ENCODE results near the gene PLXNA4. TPM values are rescaled to one million over a fixed set of nuclear protein-coding genes. Genes with fewer than 3 reads are reported as not detected.

PLXNA4 gene
- polyA plus RNA-seq, 2 of the 4 experiments (the other 2 are of a cell fraction) = 0.12 to 0.34 TPM

DNA sequence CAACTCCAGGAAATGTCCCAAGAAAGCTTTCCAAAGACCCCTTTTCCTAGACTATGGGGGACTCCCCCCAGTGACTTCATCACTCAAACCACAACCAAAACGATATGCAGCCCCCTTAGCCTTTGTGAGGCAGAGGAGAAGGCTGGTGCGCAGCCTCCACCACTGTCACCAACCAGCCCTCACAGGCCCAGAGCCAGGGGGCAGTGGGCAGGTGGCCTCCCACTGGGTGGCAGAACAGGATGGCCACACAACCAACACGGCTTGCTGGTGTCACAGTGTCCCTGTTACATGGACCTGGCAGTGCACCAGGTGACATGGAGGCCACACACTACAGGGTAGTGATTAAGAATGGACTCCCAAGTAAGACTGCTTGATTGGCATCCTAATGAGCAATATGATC, 172.0 kb downstream of the PLXNA4 start:
- Histone ChIP-seq H3K4me2 (no peak overlapping the region), H3K27ac (no peak overlapping the region), H3K4me3 (no peak overlapping the region), H3K9me3 (peaks cover 6% of the 10 kb centered on the region; the same call in 1 of the 3 replicates), H3K4me1 (no peaks in the 10 kb centered on the region)
- 28% methylated on average over 3 of the region's 3 CpGs for WGBS (ENCODE audit: missing lambda C conversion rate)
- ATAC-seq = no peak
- DNase-seq (ENCODE audit: low read depth in 1 of 2, low spot score in 1 of 2) = no peak
- TF ChIP-seq EHF (CRISPR knock-in tag; IDR thresholded peaks at IDR 0.05) = no peak
- no peak for TF ChIP-seq FOSB (CRISPR knock-in tag; IDR thresholded peaks at IDR 0.05)
- TF ChIP-seq HEYL (CRISPR knock-in tag; IDR thresholded peaks at IDR 0.05) = no peak
- no peak for TF ChIP-seq NFE2L2 (conservative IDR thresholded peaks at IDR 0.05; ENCODE audit: low read length)
- CTCF ChIA-PET = interaction anchor here (0.9 to 1.3 kb wide), 3 partner anchors 27 to 545 kb away, joined by 3 read pairs; no protein-coding TSS in a partner anchor
- no peak for FAIRE-seq
- POLR2A ChIA-PET = no interaction called here

DNA sequence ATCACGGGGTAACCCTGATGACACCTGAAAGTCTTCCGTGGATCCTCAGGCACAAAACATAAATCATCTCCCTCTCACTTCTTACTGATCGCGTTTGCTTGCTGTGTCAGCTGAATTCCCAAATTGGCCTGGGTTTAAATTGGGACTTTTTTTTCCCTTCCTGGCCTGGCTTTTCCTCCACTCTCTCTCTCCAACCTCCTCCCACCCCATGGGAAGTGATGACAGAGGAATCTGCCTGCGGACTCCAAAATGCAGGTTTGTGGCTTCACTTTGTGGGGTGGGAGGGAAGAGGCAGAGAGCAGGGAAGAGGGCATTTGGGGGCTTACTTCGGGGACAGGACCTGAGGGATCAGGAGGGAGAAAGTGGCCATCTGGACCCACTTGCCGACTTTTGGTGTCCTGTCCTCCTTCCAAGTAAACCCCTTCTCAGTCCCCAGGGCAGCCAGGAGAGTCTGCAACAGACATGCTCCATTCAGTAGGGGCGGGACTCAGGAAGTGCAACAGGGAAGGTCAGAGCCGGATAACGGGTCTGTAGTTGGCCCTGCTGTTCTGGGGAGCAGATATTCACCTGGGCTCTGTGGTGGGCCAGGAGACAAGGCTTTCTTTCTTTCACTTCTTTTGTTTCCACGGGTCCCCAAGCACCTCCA, 172.7 kb downstream of the PLXNA4 start:
- DNase-seq (ENCODE audit: low read depth in 1 of 2, low spot score in 1 of 2) (no peak), ATAC-seq (no peak), FAIRE-seq (no peak)
- H3K27ac ChIP-seq = no peak overlapping the region
- ChIA-PET CTCF (interaction anchor here (1.0 to 1.3 kb wide), 2 partner anchors 9 to 27 kb away, joined by 3 to 5 read pairs; no protein-coding TSS in a partner anchor), POLR2A (no interaction called here)
- TF ChIP-seq HOXB5 (CRISPR knock-in tag; IDR thresholded peaks at IDR 0.05) (no peak), RNF2 (IDR thresholded peaks at IDR 0.05; ENCODE audit: borderline replicate concordance, low read depth) (no peak), GATA3 (IDR thresholded peaks at IDR 0.05; ENCODE audit: borderline replicate concordance) (no peak), EHF (CRISPR knock-in tag; IDR thresholded peaks at IDR 0.05) (no peak), SREBF2 (IDR thresholded peaks at IDR 0.05) (no peak), MAFK (IDR thresholded peaks at IDR 0.05; ENCODE audit: partially characterized antibody) (peak; percentile 19), NPAS2 (CRISPR knock-in tag; IDR thresholded peaks at IDR 0.05; ENCODE audit: borderline replicate concordance) (no peak)
- H3K9me3 ChIP-seq = peaks cover 6% of the 10 kb centered on the region; the same call in 1 of the 3 replicates
- H3K4me3 ChIP-seq = no peak overlapping the region
- no peaks in the 10 kb centered on the region for H3K4me1 ChIP-seq
- no peak overlapping the region for H3K4me2 ChIP-seq
- 43% methylated on average over 11 of the region's 11 CpGs for WGBS (ENCODE audit: missing lambda C conversion rate)

DNA sequence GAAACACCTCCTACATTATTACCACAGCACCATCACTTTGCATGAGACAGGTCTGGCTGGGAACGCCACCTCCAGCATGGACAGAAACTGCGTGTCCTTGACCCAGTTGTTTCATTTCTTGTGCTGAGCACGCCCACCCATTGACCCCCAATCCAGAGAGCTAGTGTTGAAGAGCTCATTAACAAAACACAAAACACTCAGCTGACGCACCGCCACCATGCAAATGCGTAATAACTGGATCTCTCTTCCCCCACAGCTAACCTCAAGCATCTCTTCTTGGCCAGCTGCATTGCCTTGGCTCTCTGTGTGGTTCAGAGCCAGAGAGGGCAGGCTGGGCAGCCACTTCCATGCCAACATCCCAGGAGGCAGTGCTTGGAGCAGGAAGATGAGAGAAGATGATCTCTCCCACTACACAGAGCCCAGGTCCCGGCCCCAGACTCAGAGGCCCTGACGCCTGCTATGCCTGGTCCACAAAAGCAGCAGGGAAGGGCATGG, 173.5 kb downstream of the PLXNA4 start:
- no peak for FAIRE-seq
- no peaks in the 10 kb centered on the region for H3K4me1 ChIP-seq
- no peak for TF ChIP-seq KDM5A (IDR thresholded peaks at IDR 0.05)
- TF ChIP-seq ZFP36 (IDR thresholded peaks at IDR 0.05; ENCODE audit: borderline replicate concordance, partially characterized antibody) = no peak
- TF ChIP-seq, protein P1, sequence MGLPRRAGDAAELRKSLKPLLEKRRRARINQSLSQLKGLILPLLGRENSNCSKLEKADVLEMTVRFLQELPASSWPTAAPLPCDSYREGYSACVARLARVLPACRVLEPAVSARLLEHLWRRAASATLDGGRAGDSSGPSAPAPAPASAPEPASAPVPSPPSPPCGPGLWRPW (IDR thresholded peaks at IDR 0.05) = no peak
- no peak for TF ChIP-seq ZC3H11A (IDR thresholded peaks at IDR 0.05)
- TF ChIP-seq CHD2 (IDR thresholded peaks at IDR 0.05; ENCODE audit: low read length, partially characterized antibody) = no peak
- no peak for TF ChIP-seq EHMT2 (IDR thresholded peaks at IDR 0.05; ENCODE audit: low read depth)
- no peak overlapping the region for H3K27ac ChIP-seq
- H3K4me2 ChIP-seq = no peak overlapping the region
- ATAC-seq = no peak
- no peak for DNase-seq (ENCODE audit: low read depth in 1 of 2, low spot score in 1 of 2)
- WGBS (ENCODE audit: missing lambda C conversion rate) = 63% methylated on average over 8 of the region's 8 CpGs
- POLR2A ChIA-PET = no interaction called here
- peaks cover 6% of the 10 kb centered on the region; the same call in 1 of the 3 replicates for H3K9me3 ChIP-seq
- CTCF ChIA-PET = interaction anchor here (1.0 to 1.3 kb wide), 2 partner anchors 9 to 28 kb away, joined by 3 to 5 read pairs; no protein-coding TSS in a partner anchor
- no peak overlapping the region for H3K4me3 ChIP-seq

DNA sequence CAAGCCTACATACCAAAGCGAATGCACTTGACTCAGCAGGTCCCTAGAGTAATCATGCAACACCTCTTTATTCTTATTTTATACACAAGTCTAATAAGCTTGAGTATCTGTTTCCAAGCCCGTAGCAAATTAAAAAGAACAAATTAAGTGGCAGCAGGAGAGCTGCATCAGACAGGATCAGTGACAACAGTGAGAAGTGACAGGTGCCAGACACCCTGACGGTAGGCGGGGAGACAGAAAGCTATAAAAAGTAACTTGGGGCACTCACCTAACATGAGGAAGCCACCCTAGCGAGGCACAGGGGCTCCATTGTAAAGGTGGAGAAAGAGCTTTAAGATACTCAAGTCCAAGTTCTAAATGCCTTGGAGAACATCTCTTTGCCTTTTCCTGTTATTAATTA, 174.2 kb downstream of the PLXNA4 start:
- ATAC-seq = no peak
- ChIA-PET CTCF (interaction anchor here (1.0 kb wide), 1 partner anchor 8 kb away, joined by 3 read pairs; no protein-coding TSS in a partner anchor), POLR2A (no interaction called here)
- no peak for FAIRE-seq
- DNase-seq (ENCODE audit: low read depth in 1 of 2, low spot score in 1 of 2) = no peak
- Histone ChIP-seq H3K27ac (no peak overlapping the region), H3K9me3 (peaks cover 6% of the 10 kb centered on the region; the same call in 1 of the 3 replicates), H3K4me1 (no peaks in the 10 kb centered on the region), H3K4me2 (no peak overlapping the region), H3K4me3 (no peak overlapping the region)
- TF ChIP-seq, protein P2, sequence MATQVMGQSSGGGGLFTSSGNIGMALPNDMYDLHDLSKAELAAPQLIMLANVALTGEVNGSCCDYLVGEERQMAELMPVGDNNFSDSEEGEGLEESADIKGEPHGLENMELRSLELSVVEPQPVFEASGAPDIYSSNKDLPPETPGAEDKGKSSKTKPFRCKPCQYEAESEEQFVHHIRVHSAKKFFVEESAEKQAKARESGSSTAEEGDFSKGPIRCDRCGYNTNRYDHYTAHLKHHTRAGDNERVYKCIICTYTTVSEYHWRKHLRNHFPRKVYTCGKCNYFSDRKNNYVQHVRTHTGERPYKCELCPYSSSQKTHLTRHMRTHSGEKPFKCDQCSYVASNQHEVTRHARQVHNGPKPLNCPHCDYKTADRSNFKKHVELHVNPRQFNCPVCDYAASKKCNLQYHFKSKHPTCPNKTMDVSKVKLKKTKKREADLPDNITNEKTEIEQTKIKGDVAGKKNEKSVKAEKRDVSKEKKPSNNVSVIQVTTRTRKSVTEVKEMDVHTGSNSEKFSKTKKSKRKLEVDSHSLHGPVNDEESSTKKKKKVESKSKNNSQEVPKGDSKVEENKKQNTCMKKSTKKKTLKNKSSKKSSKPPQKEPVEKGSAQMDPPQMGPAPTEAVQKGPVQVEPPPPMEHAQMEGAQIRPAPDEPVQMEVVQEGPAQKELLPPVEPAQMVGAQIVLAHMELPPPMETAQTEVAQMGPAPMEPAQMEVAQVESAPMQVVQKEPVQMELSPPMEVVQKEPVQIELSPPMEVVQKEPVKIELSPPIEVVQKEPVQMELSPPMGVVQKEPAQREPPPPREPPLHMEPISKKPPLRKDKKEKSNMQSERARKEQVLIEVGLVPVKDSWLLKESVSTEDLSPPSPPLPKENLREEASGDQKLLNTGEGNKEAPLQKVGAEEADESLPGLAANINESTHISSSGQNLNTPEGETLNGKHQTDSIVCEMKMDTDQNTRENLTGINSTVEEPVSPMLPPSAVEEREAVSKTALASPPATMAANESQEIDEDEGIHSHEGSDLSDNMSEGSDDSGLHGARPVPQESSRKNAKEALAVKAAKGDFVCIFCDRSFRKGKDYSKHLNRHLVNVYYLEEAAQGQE (IDR thresholded peaks at IDR 0.05) = no peak
- 65% methylated on average over 5 of the region's 5 CpGs for WGBS (ENCODE audit: missing lambda C conversion rate)

Measured in A549 (cell line).